ENCODE results near the gene ERGIC3. TPM values are rescaled to one million over a fixed set of nuclear protein-coding genes. Genes with fewer than 3 reads are reported as not detected.

ERGIC3 gene
- total and polyA plus RNA-seq, 2 of the 13 experiments (the other 11 are each of a cell fraction or from before 2014, with no cell fraction given), result 407 to 670 TPM

DNA sequence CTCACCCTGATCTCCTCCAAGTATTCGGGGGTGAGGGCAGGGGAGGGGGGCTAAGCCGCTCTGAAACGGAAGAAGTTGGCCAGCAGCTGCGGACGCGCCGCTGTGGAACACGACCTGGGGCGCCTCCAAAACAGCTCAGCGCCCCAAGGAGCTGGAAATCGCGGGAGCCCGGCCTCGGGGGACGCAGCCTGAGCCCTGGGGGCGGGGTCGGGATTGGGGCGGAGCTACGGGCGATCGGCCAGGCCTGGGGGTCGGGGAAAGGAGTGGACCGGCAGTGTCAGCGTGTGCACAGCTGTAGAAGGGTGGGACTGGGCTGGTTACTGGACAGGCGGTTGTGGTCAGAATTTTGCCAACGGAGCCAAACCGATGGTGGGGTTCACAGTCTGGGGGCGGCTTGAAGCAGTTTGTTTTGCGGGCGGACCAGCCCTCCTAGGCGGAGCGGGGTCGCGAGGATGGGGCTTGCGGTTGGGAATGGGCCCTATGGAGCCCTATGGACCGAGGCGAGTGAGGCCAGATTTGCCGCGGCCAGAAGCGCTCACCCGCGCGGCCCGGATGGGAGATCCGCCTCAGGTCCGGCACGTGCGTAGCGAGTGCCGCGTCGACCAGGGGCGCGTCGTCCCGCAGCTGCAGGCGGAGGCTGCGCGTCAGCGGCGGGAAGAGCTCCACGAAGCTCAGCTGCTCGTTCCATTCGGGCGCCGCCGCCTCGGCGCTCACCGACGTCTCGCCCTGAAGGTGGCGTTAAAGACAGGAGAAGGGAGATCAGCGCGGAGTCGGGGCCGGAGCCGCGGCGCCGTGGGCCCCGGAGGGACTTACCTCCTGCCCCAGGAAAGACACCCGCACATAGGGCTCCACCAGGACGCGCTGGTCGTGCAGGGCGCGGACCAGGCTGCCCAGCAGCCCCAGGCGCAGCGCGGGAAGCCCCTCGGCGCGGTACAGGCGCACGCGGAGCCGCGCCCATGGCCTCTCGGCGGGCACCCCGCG, 59.4 kb downstream of the ERGIC3 start (continued):
- no peak for TF ChIP-seq KMT2B (CRISPR knock-in tag; IDR thresholded peaks at IDR 0.05)
- no peak for TF ChIP-seq ZNF350 (CRISPR knock-in tag; IDR thresholded peaks at IDR 0.05; ENCODE audit: borderline replicate concordance, low read depth)
- TF ChIP-seq U2AF1 (optimal IDR thresholded peaks at IDR 0.05; ENCODE audit: low read depth, low read length), result no peak
- TF ChIP-seq, protein P1, sequence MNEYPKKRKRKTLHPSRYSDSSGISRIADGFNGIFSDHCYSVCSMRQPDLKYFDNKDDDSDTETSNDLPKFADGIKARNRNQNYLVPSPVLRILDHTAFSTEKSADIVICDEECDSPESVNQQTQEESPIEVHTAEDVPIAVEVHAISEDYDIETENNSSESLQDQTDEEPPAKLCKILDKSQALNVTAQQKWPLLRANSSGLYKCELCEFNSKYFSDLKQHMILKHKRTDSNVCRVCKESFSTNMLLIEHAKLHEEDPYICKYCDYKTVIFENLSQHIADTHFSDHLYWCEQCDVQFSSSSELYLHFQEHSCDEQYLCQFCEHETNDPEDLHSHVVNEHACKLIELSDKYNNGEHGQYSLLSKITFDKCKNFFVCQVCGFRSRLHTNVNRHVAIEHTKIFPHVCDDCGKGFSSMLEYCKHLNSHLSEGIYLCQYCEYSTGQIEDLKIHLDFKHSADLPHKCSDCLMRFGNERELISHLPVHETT (CRISPR knock-in tag; conservative IDR thresholded peaks at IDR 0.05), result no peak
- no peak for TF ChIP-seq ZFYVE20 (CRISPR knock-in tag; IDR thresholded peaks at IDR 0.05; ENCODE audit: borderline replicate concordance, low read depth)
- TF ChIP-seq ZNF652 (CRISPR knock-in tag; IDR thresholded peaks at IDR 0.05; ENCODE audit: borderline replicate concordance, low read depth), result no peak
- peak; percentile 82 for TF ChIP-seq HES4 (CRISPR knock-in tag; IDR thresholded peaks at IDR 0.05; ENCODE audit: borderline replicate concordance)
- no peak for TF ChIP-seq ESRRA (CRISPR knock-in tag; IDR thresholded peaks at IDR 0.05; ENCODE audit: low read depth)
- no peak for TF ChIP-seq ZNF317 (CRISPR knock-in tag; IDR thresholded peaks at IDR 0.05)
- TF ChIP-seq HDAC6 (IDR thresholded peaks at IDR 0.05; ENCODE audit: low read depth, low read length), result no peak
- TF ChIP-seq ZNF33B (CRISPR knock-in tag; IDR thresholded peaks at IDR 0.05), result no peak
- TF ChIP-seq, protein P2, sequence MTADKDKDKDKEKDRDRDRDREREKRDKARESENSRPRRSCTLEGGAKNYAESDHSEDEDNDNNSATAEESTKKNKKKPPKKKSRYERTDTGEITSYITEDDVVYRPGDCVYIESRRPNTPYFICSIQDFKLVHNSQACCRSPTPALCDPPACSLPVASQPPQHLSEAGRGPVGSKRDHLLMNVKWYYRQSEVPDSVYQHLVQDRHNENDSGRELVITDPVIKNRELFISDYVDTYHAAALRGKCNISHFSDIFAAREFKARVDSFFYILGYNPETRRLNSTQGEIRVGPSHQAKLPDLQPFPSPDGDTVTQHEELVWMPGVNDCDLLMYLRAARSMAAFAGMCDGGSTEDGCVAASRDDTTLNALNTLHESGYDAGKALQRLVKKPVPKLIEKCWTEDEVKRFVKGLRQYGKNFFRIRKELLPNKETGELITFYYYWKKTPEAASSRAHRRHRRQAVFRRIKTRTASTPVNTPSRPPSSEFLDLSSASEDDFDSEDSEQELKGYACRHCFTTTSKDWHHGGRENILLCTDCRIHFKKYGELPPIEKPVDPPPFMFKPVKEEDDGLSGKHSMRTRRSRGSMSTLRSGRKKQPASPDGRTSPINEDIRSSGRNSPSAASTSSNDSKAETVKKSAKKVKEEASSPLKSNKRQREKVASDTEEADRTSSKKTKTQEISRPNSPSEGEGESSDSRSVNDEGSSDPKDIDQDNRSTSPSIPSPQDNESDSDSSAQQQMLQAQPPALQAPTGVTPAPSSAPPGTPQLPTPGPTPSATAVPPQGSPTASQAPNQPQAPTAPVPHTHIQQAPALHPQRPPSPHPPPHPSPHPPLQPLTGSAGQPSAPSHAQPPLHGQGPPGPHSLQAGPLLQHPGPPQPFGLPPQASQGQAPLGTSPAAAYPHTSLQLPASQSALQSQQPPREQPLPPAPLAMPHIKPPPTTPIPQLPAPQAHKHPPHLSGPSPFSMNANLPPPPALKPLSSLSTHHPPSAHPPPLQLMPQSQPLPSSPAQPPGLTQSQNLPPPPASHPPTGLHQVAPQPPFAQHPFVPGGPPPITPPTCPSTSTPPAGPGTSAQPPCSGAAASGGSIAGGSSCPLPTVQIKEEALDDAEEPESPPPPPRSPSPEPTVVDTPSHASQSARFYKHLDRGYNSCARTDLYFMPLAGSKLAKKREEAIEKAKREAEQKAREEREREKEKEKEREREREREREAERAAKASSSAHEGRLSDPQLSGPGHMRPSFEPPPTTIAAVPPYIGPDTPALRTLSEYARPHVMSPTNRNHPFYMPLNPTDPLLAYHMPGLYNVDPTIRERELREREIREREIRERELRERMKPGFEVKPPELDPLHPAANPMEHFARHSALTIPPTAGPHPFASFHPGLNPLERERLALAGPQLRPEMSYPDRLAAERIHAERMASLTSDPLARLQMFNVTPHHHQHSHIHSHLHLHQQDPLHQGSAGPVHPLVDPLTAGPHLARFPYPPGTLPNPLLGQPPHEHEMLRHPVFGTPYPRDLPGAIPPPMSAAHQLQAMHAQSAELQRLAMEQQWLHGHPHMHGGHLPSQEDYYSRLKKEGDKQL (CRISPR knock-in tag; IDR thresholded peaks at IDR 0.05; ENCODE audit: low read depth), result no peak
- no peak for TF ChIP-seq ZNF205 (CRISPR knock-in tag; IDR thresholded peaks at IDR 0.05)
- TF ChIP-seq ZNF567 (CRISPR knock-in tag; IDR thresholded peaks at IDR 0.05; ENCODE audit: borderline replicate concordance), result no peak
- TF ChIP-seq NFATC3 (CRISPR knock-in tag; IDR thresholded peaks at IDR 0.05), result no peak
- TF ChIP-seq ZNF530 (CRISPR knock-in tag; IDR thresholded peaks at IDR 0.05; ENCODE audit: low read depth), result no peak
- no peak for TF ChIP-seq KLF9 (CRISPR knock-in tag; IDR thresholded peaks at IDR 0.05; ENCODE audit: low read depth)
- TF ChIP-seq ZFP62 (CRISPR knock-in tag; IDR thresholded peaks at IDR 0.05), result 0 out of 2 replicates have a peak, but pooled peaks have one; percentile 70
- TF ChIP-seq KLF13 (CRISPR knock-in tag; IDR thresholded peaks at IDR 0.05), result no peak
- TF ChIP-seq ZFP36L1 (CRISPR knock-in tag; IDR thresholded peaks at IDR 0.05), result no peak
- TF ChIP-seq, protein P3, sequence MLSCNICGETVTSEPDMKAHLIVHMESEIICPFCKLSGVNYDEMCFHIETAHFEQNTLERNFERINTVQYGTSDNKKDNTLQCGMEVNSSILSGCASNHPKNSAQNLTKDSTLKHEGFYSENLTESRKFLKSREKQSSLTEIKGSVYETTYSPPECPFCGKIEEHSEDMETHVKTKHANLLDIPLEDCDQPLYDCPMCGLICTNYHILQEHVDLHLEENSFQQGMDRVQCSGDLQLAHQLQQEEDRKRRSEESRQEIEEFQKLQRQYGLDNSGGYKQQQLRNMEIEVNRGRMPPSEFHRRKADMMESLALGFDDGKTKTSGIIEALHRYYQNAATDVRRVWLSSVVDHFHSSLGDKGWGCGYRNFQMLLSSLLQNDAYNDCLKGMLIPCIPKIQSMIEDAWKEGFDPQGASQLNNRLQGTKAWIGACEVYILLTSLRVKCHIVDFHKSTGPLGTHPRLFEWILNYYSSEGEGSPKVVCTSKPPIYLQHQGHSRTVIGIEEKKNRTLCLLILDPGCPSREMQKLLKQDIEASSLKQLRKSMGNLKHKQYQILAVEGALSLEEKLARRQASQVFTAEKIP (CRISPR knock-in tag; IDR thresholded peaks at IDR 0.05; ENCODE audit: borderline replicate concordance), result no peak
